Measurements from ENCODE around the gene UNKL. TPM values are rescaled to one million over a fixed set of nuclear protein-coding genes. Genes with fewer than 3 reads are reported as not detected.

UNKL gene
- total and polyA plus RNA-seq, 2 of the 8 experiments (the other 6 are each of a cell fraction or from before 2014, with no cell fraction given) = 25.1 to 31.8 TPM

GRCh38 chr16:1401758-1402154 is 12.7 kb downstream of the UNKL start:
- H3K9me3 ChIP-seq (ENCODE audit: insufficient read depth in 2 of 2, low read depth in 1 of 2, low read length in 1 of 2) = no peaks in the 10 kb centered on the region
- no peaks in the 10 kb centered on the region for H3K4me1 ChIP-seq (replicated peaks in 1 of 4; ENCODE audit: control insufficient read depth in 3 of 4, insufficient read depth in 4 of 4, low read length in 3 of 4)
- H3K18ac ChIP-seq (ENCODE audit: extremely low read depth, low read length) = no peak overlapping the region
- H3K79me1 ChIP-seq (ENCODE audit: low read depth, low read length) = peaks cover 6% of the 10 kb centered on the region; the same call in 1 of the 2 replicates
- no peak overlapping the region for H3K27ac ChIP-seq (ENCODE audit: low read depth, low read length)
- no peak overlapping the region for H3K4me3 ChIP-seq (ENCODE audit: extremely low read depth in 1 of 4, insufficient read depth in 2 of 4, low read depth in 3 of 4, low read length in 4 of 4)
- no peak overlapping the region for H3K9ac ChIP-seq (replicated peaks in 1 of 4; ENCODE audit: extremely low read depth in 1 of 4, low read depth in 3 of 4, low read length in 3 of 4)
- H2AK5ac ChIP-seq (ENCODE audit: low read depth, low read length) = no peak overlapping the region
- no peak overlapping the region for H2BK12ac ChIP-seq (ENCODE audit: low read depth, low read length)
- no peak overlapping the region for H3K14ac ChIP-seq (ENCODE audit: insufficient read length)
- H3K27me3 ChIP-seq (replicated peaks in 1 of 4; ENCODE audit: control insufficient read depth in 3 of 4, extremely low read depth in 1 of 4, insufficient read depth in 3 of 4, low read length in 3 of 4) = no peaks in the 10 kb centered on the region
- peaks cover 0 to 9% of the 10 kb centered on the region in 2 experiments; a peak in 1 of 4 replicates for H3K79me2 ChIP-seq (ENCODE audit: control insufficient read depth in 1 of 2, insufficient read depth in 2 of 2, low read length in 2 of 2)
- peaks cover 0 to 15% (median 1%) of the 10 kb centered on the region in 4 experiments; a peak in 3 of 8 replicates for H3K36me3 ChIP-seq (ENCODE audit: control insufficient read depth in 2 of 4, insufficient read depth in 4 of 4, low read length in 3 of 4)
- H2BK5ac ChIP-seq (ENCODE audit: low read depth, low read length) = no peak overlapping the region
- DNase-seq (ENCODE audit: low read depth in 1 of 2, low spot score in 2 of 2) (no peak), FAIRE-seq (no peak)
- no peak overlapping the region for H4K8ac ChIP-seq (ENCODE audit: extremely low read depth, insufficient read depth, low read length)
- H4K20me1 ChIP-seq (replicated peaks in 1 of 2; ENCODE audit: control insufficient read depth in 1 of 2, insufficient read depth in 2 of 2, low read length in 2 of 2) = peaks cover 0 to 9% of the 10 kb centered on the region in 2 experiments
- no peak overlapping the region for H3K23ac ChIP-seq (ENCODE audit: insufficient read length)
- POLR2A ChIA-PET (ENCODE audit: partially characterized antibody) = no interaction called here
- no peak overlapping the region for H3K4ac ChIP-seq (replicated peaks; ENCODE audit: insufficient read length, low read depth, low read length)
- H4K5ac ChIP-seq (ENCODE audit: insufficient read length, low read depth, low read length) = no peak overlapping the region
- no peak overlapping the region for H2AFZ ChIP-seq (ENCODE audit: low read length)
- CTCF ChIA-PET (ENCODE audit: partially characterized antibody) = interaction anchor here (0.6 to 1.5 kb wide), 5 partner anchors 9 to 1542 kb away, joined by 3 to 6 read pairs (median 3); no protein-coding TSS in a partner anchor
- no peak overlapping the region for H3K4me2 ChIP-seq (ENCODE audit: insufficient read depth in 1 of 2, low read depth in 2 of 2, low read length in 2 of 2)
- no peaks in the 10 kb centered on the region for H3K23me2 ChIP-seq (ENCODE audit: low read depth, low read length)
- H3K56ac ChIP-seq (replicated peaks; ENCODE audit: insufficient read length, low read depth, low read length) = no peak overlapping the region
- no peak overlapping the region for H4K91ac ChIP-seq (replicated peaks; ENCODE audit: insufficient read length, low read length)
- WGBS, 2 experiments (ENCODE audit: extremely low coverage in 1 of 2, insufficient coverage in 1 of 2, insufficient read length in 1 of 2, insufficient replicate concordance in 2 of 2, low coverage in 1 of 2, low lambda C conversion rate in 2 of 2, missing lambda C conversion rate in 1 of 2) = 95% methylated on average over 13 of the region's 13 CpGs; no CpG with 5 or more reads in 1 of the 2 experiments
- H2BK15ac ChIP-seq (ENCODE audit: low read length) = no peak overlapping the region
- H2BK20ac ChIP-seq (ENCODE audit: low read length) = no peak overlapping the region
- H2BK120ac ChIP-seq (replicated peaks; ENCODE audit: low read depth, low read length) = no peak overlapping the region
- no peak for TF ChIP-seq ASH2L (IDR thresholded peaks at IDR 0.05; ENCODE audit: low read length)
- no peak for TF ChIP-seq MAFK (IDR thresholded peaks at IDR 0.05; ENCODE audit: low read depth, low read length)
